Measurements from ENCODE around the gene DDX43.
"Not testable (repeated sequence)": the region's sequence is repeated elsewhere in the genome, so short reads cannot be mapped to it uniquely, and the experiment has no call there.

The DDX43 gene

GRCh38 chr6:73394577-73395354 is at the start of gene DDX43:
DDX43 (plus strand) TSS chr6:73394828; CDS start chr6:73394906, 78 bp downstream.
- peak; percentile 66 for DNase-seq (ENCODE audit: low spot score)

- DNase-seq (ENCODE audit: low spot score): no peak
Measured at GRCh38 chr6:73348550-73349204, 46.0 kb upstream of the DDX43 start.

GRCh38 chr6:73349311-73349710 is 45.3 kb upstream of the DDX43 start:
- DNase-seq (ENCODE audit: low spot score): no peak

GRCh38 chr6:73353636-73354593 is 40.7 kb upstream of the DDX43 start, which contains the start of gene DPPA5:
DPPA5 (minus strand) TSS chr6:73354276; CDS start chr6:73354225, 51 bp downstream.
- DNase-seq (ENCODE audit: low spot score): no peak

GRCh38 chr6:73362358-73362757 is 32.3 kb upstream of the DDX43 start, which contains the start of gene KHDC3L:
KHDC3L (plus strand) TSS chr6:73362658; CDS start chr6:73362730, 72 bp downstream.
- no peak for DNase-seq (ENCODE audit: low spot score)

GRCh38 chr6:73362869-73363536 is 31.6 kb upstream of the DDX43 start:
- DNase-seq (ENCODE audit: low spot score): no peak

- no peak for DNase-seq (ENCODE audit: low spot score)
Measured at GRCh38 chr6:73363537-73363875, 31.1 kb upstream of the DDX43 start.

GRCh38 chr6:73364121-73364520 is 30.5 kb upstream of the DDX43 start:
- DNase-seq (ENCODE audit: low spot score): no peak

GRCh38 chr6:73364549-73364948 is 30.1 kb upstream of the DDX43 start:
- no peak for DNase-seq (ENCODE audit: low spot score)

GRCh38 chr6:73367761-73368355 is 26.8 kb upstream of the DDX43 start:
- no peak for DNase-seq (ENCODE audit: low spot score)

- DNase-seq (ENCODE audit: low spot score): no peak
Measured at GRCh38 chr6:73368675-73369074, 26.0 kb upstream of the DDX43 start.

- no peak for DNase-seq (ENCODE audit: low spot score)
Measured at GRCh38 chr6:73369157-73369556, 25.5 kb upstream of the DDX43 start.

GRCh38 chr6:73369563-73369962 is 25.1 kb upstream of the DDX43 start, which contains the start of gene OOEP:
OOEP (minus strand) TSS chr6:73369897; CDS start chr6:73369792, 105 bp downstream.
- DNase-seq (ENCODE audit: low spot score): no peak

GRCh38 chr6:73371984-73372383 is 22.6 kb upstream of the DDX43 start:
- DNase-seq (ENCODE audit: low spot score): no peak

- no peak for DNase-seq (ENCODE audit: low spot score)
Measured at GRCh38 chr6:73372516-73372915, 22.1 kb upstream of the DDX43 start.

GRCh38 chr6:73375216-73375615 is 19.4 kb upstream of the DDX43 start:
- DNase-seq (ENCODE audit: low spot score): no peak

- DNase-seq (ENCODE audit: low spot score): no peak
Measured at GRCh38 chr6:73377225-73377624, 17.4 kb upstream of the DDX43 start.

- not testable (repeated sequence) for DNase-seq (ENCODE audit: low spot score)
Measured at GRCh38 chr6:73381531-73381930, 13.1 kb upstream of the DDX43 start.

GRCh38 chr6:73382462-73383113 is 12.0 kb upstream of the DDX43 start:
- DNase-seq (ENCODE audit: low spot score): no peak

- no peak for DNase-seq (ENCODE audit: low spot score)
Measured at GRCh38 chr6:73388433-73388799, 6.2 kb upstream of the DDX43 start.

Measured in CD4-positive, alpha-beta T cell treated with Interleukin-2 at 100 ng/mL for 4 hours (primary cell).